HEK293 (cell line): ENCODE measurements around the gene LAMB4.

Experiments used
- ZBTB7A ChIP-seq: fragments of 450-650 bp; formaldehyde crosslinking; IDR thresholded peaks from 2 replicates; pipeline ENCODE4 v1.5.1; 2016; ENCODE audit warnings: low read depth, missing biosample characterization, missing genetic modification characterization
- ZNF10 ChIP-seq: fragments of 450-650 bp; formaldehyde crosslinking; IDR thresholded peaks from 2 replicates; pipeline ENCODE4 v1.5.1; 2017; ENCODE audit warnings: missing biosample characterization, missing genetic modification characterization
- ZNF214 ChIP-seq: fragments of 450-650 bp; formaldehyde crosslinking; IDR thresholded peaks from 2 replicates; pipeline ENCODE4 v1.5.1; 2017; ENCODE audit warnings: missing biosample characterization, mild to moderate bottlenecking, missing genetic modification characterization, borderline replicate concordance
- ZNF423 ChIP-seq: fragments of 450-650 bp; formaldehyde crosslinking; IDR thresholded peaks from 2 replicates; pipeline ENCODE4 v1.5.1; 2016; ENCODE audit warnings: missing biosample characterization, missing genetic modification characterization
- ZNF664 ChIP-seq: fragments of 450-650 bp; formaldehyde crosslinking; IDR thresholded peaks from 2 replicates; pipeline ENCODE4 v1.5.1; 2016; ENCODE audit warnings: missing biosample characterization, missing genetic modification characterization
- ZNF768 ChIP-seq: fragments of 450-650 bp; formaldehyde crosslinking; IDR thresholded peaks from 2 replicates; pipeline ENCODE4 v1.5.1; 2018; ENCODE audit warnings: missing biosample characterization, mild to moderate bottlenecking, missing genetic modification characterization
- ZNF785 ChIP-seq: fragments of 450-650 bp; formaldehyde crosslinking; IDR thresholded peaks from 2 replicates; pipeline ENCODE4 v1.5.1; 2016; ENCODE audit warnings: missing biosample characterization, missing genetic modification characterization
- TF ChIP-seq, protein P1 (sequence below): fragments of 450-650 bp; formaldehyde crosslinking; IDR thresholded peaks from 2 replicates; pipeline ENCODE4 v1.5.1; 2016; ENCODE audit warnings: missing biosample characterization, missing genetic modification characterization
- TF ChIP-seq, protein P2 (sequence below): fragments of 450-650 bp; formaldehyde crosslinking; IDR thresholded peaks from 2 replicates; pipeline ENCODE4 v1.5.1; 2016; ENCODE audit warnings: missing biosample characterization, missing genetic modification characterization

DNA sequence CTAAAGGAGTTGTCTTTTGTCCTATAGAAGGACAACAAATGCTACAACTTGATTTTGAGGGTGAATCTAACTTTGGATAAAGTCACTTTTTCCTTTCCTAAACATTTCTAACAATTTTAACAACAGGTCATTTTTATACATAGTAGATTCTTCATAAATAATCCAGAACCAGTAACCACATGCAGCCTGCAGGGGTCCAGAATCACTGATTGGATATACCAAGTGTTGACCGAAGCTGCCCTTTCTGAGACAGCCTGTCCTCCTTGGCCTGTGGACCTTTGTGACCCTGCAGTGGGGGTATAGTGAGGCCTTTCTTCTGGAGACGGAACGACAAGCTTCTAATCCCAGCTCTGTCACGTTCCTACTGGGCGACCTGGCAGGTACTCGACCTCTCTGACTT is 34.8 kb upstream of the LAMB4 start:
- TF ChIP-seq ZNF214 (tag by site-specific recombination) = no peak
- TF ChIP-seq ZBTB7A (tag by site-specific recombination) = no peak
- TF ChIP-seq, protein P1, sequence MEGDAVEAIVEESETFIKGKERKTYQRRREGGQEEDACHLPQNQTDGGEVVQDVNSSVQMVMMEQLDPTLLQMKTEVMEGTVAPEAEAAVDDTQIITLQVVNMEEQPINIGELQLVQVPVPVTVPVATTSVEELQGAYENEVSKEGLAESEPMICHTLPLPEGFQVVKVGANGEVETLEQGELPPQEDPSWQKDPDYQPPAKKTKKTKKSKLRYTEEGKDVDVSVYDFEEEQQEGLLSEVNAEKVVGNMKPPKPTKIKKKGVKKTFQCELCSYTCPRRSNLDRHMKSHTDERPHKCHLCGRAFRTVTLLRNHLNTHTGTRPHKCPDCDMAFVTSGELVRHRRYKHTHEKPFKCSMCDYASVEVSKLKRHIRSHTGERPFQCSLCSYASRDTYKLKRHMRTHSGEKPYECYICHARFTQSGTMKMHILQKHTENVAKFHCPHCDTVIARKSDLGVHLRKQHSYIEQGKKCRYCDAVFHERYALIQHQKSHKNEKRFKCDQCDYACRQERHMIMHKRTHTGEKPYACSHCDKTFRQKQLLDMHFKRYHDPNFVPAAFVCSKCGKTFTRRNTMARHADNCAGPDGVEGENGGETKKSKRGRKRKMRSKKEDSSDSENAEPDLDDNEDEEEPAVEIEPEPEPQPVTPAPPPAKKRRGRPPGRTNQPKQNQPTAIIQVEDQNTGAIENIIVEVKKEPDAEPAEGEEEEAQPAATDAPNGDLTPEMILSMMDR (tag by site-specific recombination) = no peak
- no peak for TF ChIP-seq ZNF768 (tag by site-specific recombination)
- no peak for TF ChIP-seq ZNF10 (tag by site-specific recombination)
- TF ChIP-seq, protein P2, sequence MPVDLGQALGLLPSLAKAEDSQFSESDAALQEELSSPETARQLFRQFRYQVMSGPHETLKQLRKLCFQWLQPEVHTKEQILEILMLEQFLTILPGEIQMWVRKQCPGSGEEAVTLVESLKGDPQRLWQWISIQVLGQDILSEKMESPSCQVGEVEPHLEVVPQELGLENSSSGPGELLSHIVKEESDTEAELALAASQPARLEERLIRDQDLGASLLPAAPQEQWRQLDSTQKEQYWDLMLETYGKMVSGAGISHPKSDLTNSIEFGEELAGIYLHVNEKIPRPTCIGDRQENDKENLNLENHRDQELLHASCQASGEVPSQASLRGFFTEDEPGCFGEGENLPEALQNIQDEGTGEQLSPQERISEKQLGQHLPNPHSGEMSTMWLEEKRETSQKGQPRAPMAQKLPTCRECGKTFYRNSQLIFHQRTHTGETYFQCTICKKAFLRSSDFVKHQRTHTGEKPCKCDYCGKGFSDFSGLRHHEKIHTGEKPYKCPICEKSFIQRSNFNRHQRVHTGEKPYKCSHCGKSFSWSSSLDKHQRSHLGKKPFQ = no peak
- no peak for TF ChIP-seq ZNF785 (tag by site-specific recombination)
- no peak for TF ChIP-seq ZNF423
- no peak for TF ChIP-seq ZNF664
